Kidney capillary endothelial cell (primary cell): ENCODE data around the gene ATP11B.

ENCODE experiments used
- DNase-seq: peaks from one replicate; pipeline ENCODE4 v3.0.0-alpha.2; 2018; ENCODE audit warnings: low spot score

Gene ATP11B

DNA sequence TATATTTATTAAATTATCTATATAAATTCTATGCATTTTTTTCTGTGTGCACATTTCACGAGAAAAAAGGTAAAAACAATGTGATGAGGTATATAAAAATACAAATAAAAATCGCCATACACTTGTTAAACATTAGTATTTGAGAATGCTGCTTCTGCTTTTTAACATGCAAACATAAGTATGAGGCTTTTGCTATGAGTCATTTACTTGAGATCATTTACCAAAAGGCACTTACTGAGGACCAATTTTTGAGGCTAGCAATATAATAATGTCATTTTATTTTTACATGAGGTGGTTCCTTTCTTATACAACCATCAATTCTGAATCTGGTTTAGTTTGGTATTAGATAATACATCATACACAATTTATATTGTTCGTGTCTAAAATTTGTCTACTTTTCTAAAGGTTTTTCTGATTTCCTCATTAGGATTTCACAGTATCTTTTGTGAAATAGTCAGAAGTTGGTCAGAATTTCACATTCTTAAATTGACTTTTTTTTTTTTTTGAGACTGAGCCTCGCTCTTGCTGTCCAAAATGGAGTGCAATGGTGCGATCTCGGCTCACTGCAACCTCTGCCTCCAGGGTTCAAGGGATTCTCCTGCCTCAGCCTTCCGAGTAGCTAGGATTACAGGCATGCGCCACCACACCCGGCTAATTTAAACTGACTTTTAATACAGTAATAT, 161.4 kb downstream of the ATP11B start:
- no peak for DNase-seq

DNA sequence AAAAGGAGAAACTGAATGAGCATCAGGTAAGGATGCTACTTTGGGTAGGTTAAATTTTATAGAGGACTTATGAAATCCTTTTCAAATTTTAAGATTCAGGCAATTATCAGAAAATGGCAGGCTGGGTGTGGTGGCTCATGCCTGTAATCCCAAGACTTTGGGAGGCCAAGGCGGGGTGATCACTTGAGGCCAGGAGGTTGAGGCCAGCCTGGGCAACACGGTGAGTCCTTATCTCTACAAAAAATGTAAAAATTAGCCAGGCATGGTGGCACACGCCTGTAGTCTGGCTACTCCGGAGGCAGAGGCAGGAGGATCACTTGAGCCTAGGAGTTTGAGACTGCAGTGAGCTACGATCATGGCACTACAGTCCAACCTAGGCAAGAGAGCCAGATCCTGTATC, 163.9 kb downstream of the ATP11B start:
- no peak for DNase-seq

DNA sequence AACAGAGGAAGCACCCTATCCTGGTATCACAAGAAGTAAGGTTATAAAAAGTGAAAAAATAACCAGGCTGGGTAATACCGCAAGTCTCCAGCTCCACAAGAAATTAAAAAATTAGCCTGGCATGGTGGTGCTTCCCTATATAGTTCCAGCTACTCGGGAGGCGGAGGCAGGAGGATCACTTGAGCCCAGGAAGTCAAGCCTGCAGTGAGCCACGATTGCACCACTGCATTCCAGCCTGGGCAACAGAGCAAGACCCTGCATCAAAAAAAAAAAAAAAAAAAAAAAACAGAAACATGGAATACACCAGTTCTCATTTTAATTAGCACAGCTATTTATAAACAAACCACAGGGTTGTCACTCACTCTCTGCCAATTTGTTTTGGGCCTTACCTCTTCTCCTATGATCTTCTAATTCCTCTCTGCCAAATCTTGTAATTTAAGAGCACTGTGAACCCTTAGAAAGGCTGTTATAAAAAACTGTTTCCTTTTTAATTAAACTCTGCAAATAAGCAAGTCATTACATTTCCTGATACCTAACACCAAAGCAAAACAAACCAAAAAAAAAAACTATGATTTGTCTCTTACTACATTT, 164.5 kb downstream of the ATP11B start:
- DNase-seq: no peak

DNA sequence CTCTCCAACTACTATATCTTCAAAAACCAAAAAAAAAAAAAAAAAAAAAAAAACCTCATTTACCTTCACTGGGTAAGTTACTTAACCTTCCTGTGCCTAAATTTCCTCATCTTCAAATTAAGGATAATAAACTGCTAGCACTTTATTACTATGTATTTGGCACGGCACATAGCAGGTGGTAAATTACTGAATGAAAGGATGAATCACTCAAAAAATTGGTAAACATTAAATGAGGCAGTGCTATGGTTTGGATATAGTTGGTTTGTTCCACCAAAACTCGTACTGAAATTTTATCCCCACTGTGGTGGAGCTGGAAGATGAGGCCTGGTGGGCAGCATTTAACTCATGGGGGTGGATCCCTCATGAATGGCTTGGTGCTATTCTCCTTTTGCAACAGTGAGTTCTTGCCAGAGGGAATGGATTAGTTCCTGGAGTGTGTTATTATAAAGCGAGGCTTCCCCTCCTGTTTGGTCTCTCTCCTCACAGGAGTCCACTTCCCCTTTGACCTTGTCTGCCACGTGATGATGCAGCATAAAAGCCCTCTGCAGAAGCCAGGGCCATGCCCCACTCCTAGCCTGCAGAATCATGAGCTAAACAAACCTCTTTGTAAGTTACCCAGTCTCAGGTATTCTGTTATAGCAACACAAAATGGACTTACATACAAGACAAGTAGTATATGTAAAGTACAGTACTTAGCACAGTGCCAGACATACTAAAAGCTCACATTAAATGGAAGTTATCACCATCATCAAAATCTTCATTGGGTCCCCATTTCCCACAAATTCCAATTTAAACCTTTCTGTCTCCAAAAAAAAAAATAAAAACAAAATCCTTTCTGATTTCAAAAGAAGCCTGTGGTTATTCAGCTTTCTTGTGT, 166.4 kb downstream of the ATP11B start:
- no peak for DNase-seq

DNA sequence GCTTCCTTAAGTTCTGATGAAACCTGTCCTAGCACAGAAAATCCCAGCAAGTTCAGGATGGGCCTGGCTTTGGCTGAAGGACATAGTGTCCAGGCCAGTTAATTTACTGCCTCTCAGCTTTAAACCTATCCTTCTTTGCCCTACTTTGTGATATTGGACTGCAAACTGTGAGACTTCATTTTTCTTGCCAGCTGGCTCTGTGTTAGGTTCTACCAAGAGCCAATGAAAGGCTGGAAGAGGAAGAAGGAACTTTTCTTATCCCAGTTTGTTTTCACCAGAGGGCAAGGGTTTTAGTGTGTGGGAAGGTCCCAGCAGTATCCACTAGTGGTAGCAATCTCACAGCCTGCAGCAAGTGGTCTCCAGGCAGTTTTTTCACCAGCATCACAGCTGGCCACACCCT, 168.9 kb downstream of the ATP11B start:
- no peak for DNase-seq

DNA sequence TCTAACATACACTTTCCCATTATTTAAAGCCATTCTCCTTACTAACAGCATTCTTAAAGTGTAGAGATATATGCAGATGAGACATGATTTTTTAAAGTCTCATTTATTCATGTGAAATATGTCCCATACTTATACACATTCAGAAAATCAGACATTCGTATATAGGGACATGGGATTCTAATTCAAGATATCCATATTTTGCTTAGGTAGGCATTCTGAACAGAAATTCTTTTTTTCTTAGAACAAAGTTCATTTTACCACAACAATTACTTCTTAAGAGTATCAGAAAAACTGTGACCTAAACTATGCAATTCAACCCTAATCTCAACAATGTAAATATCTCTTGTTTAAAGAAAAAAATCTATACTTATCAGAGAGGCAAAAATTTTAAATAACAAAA, 170.9 kb downstream of the ATP11B start:
- DNase-seq: no peak

DNA sequence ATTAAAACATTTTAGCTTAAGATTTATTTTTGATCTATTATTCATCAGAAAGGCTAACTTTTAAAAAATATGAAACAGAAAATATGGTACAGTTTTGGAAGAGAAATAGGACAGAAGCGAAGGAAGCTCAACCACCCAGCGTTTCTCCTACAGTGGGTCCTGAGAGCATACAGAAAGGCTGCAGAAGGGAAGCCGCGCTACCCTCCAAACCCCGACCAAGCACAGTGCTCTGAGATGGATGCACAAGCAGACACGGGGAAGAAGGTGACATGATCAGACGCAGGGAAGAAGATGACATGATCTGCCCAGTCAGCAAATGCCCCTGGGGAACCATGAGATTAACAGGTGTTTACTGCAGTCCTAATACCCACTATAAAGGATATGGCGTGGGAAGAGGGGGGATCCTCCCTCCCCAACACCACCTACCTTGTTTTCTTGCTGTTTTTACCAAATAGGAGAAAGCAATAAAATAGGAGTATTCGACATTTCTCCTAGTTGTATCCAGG, 172.6 kb downstream of the ATP11B start:
- no peak for DNase-seq

DNA sequence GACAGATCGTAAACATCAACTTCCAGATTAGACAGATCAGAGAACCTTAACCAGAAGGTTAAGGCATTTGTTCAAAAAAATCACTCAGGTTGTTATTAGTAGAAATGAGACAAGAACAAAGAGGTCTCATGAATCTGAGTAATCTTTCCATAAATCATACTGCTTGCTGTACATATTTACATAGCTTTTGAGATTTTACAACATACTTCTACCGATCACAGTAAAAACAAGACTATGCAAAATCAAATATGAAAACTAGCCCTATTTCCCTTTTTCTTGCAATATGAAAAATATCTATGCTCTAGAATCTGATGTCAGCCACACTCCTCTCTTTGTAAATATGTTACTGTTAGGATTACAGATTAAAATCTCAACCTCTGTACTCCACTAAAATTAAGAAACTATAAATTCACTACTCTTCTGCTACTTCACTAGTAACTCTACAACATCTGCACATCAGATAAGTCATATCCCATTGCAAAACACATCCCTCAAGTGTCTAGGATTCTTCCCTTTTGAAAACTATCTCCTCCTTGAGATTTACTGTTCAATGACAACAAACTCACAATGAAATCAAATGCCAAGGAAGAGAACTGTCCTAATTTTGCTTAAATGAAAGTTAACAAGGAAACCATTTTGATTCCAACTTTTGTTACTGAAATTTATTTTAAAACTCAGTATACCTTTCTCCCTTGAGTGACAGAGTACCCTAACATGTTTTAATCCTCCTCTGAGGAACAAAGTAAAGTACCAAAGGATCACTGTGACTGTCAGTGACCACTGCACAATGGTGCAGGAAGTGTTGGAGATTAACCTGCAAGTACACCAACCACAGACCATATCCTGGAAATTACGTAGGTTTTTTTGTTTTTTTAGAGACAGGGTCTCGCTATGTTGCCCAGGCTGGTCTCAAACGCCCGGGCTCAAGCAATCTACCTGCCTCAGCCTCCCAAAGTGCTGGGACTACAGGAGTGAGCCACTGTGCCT, 174.2 kb downstream of the ATP11B start:
- DNase-seq: no peak

DNA sequence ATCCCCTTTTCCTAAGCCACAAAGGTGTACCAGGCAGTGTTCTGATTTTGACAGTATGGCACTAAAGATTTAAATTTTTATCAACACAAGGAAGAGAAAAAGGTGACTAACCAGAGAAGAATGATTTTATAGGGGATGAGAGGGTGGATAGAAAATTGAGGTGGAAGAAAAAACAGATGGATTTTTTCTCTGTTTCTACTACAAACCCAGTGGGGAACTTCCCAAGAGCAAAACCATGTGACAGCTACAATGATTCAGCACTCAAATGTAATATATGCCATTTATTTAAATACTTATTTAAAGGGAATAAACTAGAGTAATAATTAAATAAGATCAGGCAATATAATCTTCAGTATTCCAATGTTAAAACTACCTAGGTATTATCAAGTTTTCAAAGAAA, 176.0 kb downstream of the ATP11B start:
- DNase-seq: no peak

DNA sequence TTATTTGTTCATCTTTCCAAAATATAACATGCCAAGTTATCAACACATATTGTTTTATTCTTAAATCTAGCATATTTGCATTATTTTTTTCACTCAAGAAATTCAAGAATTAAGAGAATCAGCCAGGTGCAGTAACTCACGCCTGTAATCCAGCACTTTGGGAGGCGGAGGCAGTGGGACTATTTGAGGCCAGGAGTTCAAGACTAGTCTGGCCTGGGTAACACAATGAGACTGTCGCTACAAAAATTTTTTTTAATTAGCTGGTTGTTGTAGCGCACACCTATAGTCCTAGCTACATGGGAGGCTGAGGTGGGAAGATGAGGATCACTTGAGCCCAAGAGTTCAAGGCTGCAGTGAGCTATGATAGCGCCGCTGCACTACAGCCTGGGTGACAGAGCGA, 176.5 kb downstream of the ATP11B start:
- no peak for DNase-seq

DNA sequence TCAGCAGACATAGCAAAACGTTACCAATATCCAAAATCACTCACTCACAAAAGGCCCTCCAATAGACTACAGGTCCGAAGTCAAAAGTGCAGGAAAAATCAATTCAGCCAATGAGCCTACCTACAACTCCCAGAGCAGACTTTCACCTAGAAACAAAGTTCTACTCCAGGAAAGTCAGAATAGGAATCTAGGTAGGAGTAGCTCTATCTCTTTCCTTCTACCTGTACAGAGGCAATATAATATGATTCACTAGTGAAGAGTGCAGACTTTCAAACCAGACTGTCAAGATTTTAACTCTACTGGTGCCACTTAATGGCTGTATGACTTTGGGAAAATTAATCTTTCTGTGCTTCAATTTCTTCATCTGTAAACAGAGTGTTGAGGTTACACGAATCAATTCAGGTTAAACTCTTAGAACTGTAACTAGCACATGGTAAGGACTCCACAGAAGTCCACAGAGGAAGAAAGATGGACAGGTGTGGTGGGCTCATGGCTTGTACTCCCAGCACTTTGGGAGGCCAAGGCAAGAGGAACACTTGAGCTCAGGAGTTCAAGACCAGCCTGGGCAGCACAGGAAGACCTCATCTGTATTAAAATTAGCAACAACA, 177.6 kb downstream of the ATP11B start:
- DNase-seq: no peak
